NCI-H2196 (cell line): ENCODE results near the gene ZNF746.
"Not testable (repeated sequence)": the region's sequence is repeated elsewhere in the genome, so short reads cannot be mapped to it uniquely, and the experiment has no call there.

Experiments
- DNase-seq: peaks from one replicate; lab custom pipeline; 2025; ENCODE audit not compliant: unreplicated experiment; lab: John Stamatoyannopoulos, UW

Gene ZNF746

GRCh38 chr7:149497467-149498261 lies at the start of gene ZNF746:
Gene ZNF746, minus strand, starts transcription at chr7:149497809. Its CDS starts 273 bp downstream, at chr7:149497536.
- DNase-seq: peak; percentile 78

GRCh38 chr7:149547126-149547525 lies 49.5 kb upstream of the ZNF746 start:
- DNase-seq: no peak

- DNase-seq: no peak
Measured at GRCh38 chr7:149546331-149546730, 48.7 kb upstream of the ZNF746 start.

- DNase-seq: no peak
Measured at GRCh38 chr7:149544028-149544427, 46.4 kb upstream of the ZNF746 start.

GRCh38 chr7:149532654-149533053 lies 35.0 kb upstream of the ZNF746 start:
- DNase-seq: no peak

- DNase-seq: no peak
Measured at GRCh38 chr7:149529136-149529718, 31.6 kb upstream of the ZNF746 start.

- DNase-seq: no peak
Measured at GRCh38 chr7:149527414-149527813, 29.8 kb upstream of the ZNF746 start.

GRCh38 chr7:149525280-149525679 lies 27.7 kb upstream of the ZNF746 start:
- no peak for DNase-seq

- no peak for DNase-seq
Measured at GRCh38 chr7:149524394-149524793, 26.8 kb upstream of the ZNF746 start.

GRCh38 chr7:149510248-149510647 lies 12.6 kb upstream of the ZNF746 start:
- DNase-seq: no peak

GRCh38 chr7:149509774-149510173 lies 12.2 kb upstream of the ZNF746 start:
- DNase-seq: no peak

- DNase-seq: no peak
Measured at GRCh38 chr7:149505551-149505950, 7.9 kb upstream of the ZNF746 start.

- DNase-seq: no peak
Measured at GRCh38 chr7:149501651-149502050, 4.0 kb upstream of the ZNF746 start.

- no peak for DNase-seq
Measured at GRCh38 chr7:149500910-149501309, 3.3 kb upstream of the ZNF746 start.

GRCh38 chr7:149500201-149500600 lies 2.6 kb upstream of the ZNF746 start:
- DNase-seq: no peak

GRCh38 chr7:149498811-149499210 lies 1.2 kb upstream of the ZNF746 start:
- DNase-seq: no peak

GRCh38 chr7:149496642-149497391 lies 792 bp downstream of the ZNF746 start:
- DNase-seq: no peak

GRCh38 chr7:149495785-149496641 lies 1.6 kb downstream of the ZNF746 start:
- DNase-seq: no peak

- DNase-seq: no peak
Measured at GRCh38 chr7:149494738-149495368, 2.8 kb downstream of the ZNF746 start.

- not testable (repeated sequence) for DNase-seq
Measured at GRCh38 chr7:149493975-149494374, 3.6 kb downstream of the ZNF746 start.

GRCh38 chr7:149493366-149493765 lies 4.2 kb downstream of the ZNF746 start:
- no peak for DNase-seq
